K562 (cell line): Measurements from ENCODE around the gene PLIN5. TPM values are rescaled to one million over a fixed set of nuclear protein-coding genes. Genes with fewer than 3 reads are reported as not detected.

Source experiments
- ATAC-seq: fragments of 200-7000 bp; cut with Tn5 transposase; 3 replicates; pipeline ENCODE4 v1.9.1; 2020; ENCODE audit warnings: moderate library complexity
- BruUV-seq: library from RNA; stranded (reverse); fragments of 400-500 nt; replicated peaks from 2 replicates; lab custom pipeline; 2021; lab: Mats Ljungman, UMichigan
- CTCF ChIA-PET: fragments of 300-600 bp; formaldehyde crosslinking; extraction: SDS; loops from one replicate; lab custom pipeline; 2021; ENCODE audit warnings: low intra/inter-chr PET ratio; lab: Yijun Ruan, JAX
- POLR2A ChIA-PET: fragments of 300-600, 350-650 bp; sonication (Branson Sonifier 250); formaldehyde crosslinking; extraction: SDS; loops from one replicate; lab custom pipeline; 2021; ENCODE audit warnings: antibody characterized with exemption, inconsistent platforms; lab: Yijun Ruan, JAX
- DNase-seq, 4 experiments: peaks; one replicate each; pipeline versions ENCODE4 v3.0.0 to v3.0.0-alpha.2; 2011 to 2018; ENCODE audit warnings: low spot score in 3 of 4, mixed read lengths in 3 of 4; ENCODE audit errors: extremely low read depth in 1 of 4
- FAIRE-seq: peaks from 2 replicates; lab custom pipeline; 2011; peaks lifted over from hg19 to GRCh38; lab: Jason Lieb, UNC
- H2AFZ ChIP-seq: 2 replicates; pipeline ENCODE4 v1.6.0; 2011; ENCODE audit warnings: low read depth, low read length, control low read depth, inconsistent platforms
- H3K27ac ChIP-seq: fragments of 200-600 bp; 3 replicates; pipeline ENCODE4 v1.8.0; 2011; ENCODE audit warnings: low read depth, mild to moderate bottlenecking, control low read depth, inconsistent platforms, low read length, moderate library complexity, mixed read lengths; ENCODE audit errors: extremely low read depth
- H3K27me3 ChIP-seq, 2 experiments: fragments of 300-600 bp in 1 of 2; 2 replicates in 1 of 2; 3 replicates in 1 of 2; pipeline versions ENCODE4 v1.6.0 to v1.8.0; 2011; ENCODE audit warnings: inconsistent platforms in 2 of 2, low read length in 2 of 2, mild to moderate bottlenecking in 1 of 2, mixed read lengths in 1 of 2, moderate library complexity in 1 of 2; ENCODE audit not compliant: control insufficient read depth in 2 of 2, insufficient read depth in 2 of 2
- H3K36me3 ChIP-seq: fragments of 300-600 bp; 3 replicates; pipeline ENCODE4 v1.8.0; 2011; ENCODE audit warnings: mild to moderate bottlenecking, low read length, inconsistent platforms; ENCODE audit not compliant: control insufficient read depth, insufficient read depth
- H3K4me1 ChIP-seq, 2 experiments: fragments of 200-600 bp in 1 of 2; replicated peaks in 1 of 2; 2 replicates in 1 of 2; 3 replicates in 1 of 2; pipeline versions ENCODE4 v1.5.1 to v1.8.0; 2011; ENCODE audit warnings: inconsistent platforms in 2 of 2, low read length in 2 of 2, mild to moderate bottlenecking in 1 of 2, mixed read lengths in 1 of 2, moderate library complexity in 1 of 2; ENCODE audit not compliant: control insufficient read depth in 2 of 2, insufficient read depth in 2 of 2
- H3K4me2 ChIP-seq: 2 replicates; pipeline ENCODE4 v1.6.1; 2011; ENCODE audit warnings: low read length, control low read depth, inconsistent platforms, mixed read lengths; ENCODE audit not compliant: insufficient read depth
- H3K4me3 ChIP-seq: fragments of 200-600 bp; sonication (generic), shearing (Covaris generic); 2 replicates; pipeline ENCODE4 v1.5.1; 2016; ENCODE audit warnings: control low read depth, inconsistent platforms
- H3K79me2 ChIP-seq: fragments of 200-600 bp; 3 replicates; pipeline ENCODE4 v1.8.0; 2011; ENCODE audit warnings: low read length, inconsistent platforms; ENCODE audit not compliant: control insufficient read depth, insufficient read depth
- H3K9ac ChIP-seq, 2 experiments: 2 replicates each; pipeline versions ENCODE4 v1.6.0 to v1.6.1; 2011; ENCODE audit warnings: low read depth in 2 of 2, low read length in 2 of 2, control low read depth in 1 of 2, inconsistent platforms in 1 of 2, mild to moderate bottlenecking in 1 of 2, mixed read lengths in 1 of 2; ENCODE audit not compliant: insufficient read depth in 1 of 2
- H3K9me1 ChIP-seq: one replicate; pipeline ENCODE4 v1.6.0; 2011; ENCODE audit warnings: inconsistent platforms, mild to moderate bottlenecking, low read length, moderate library complexity; ENCODE audit not compliant: control insufficient read depth, insufficient read depth
- H3K9me3 ChIP-seq: replicated peaks from 2 replicates; pipeline ENCODE4 v1.5.1; 2011; ENCODE audit warnings: low read depth, low read length, inconsistent platforms; ENCODE audit not compliant: control insufficient read depth, insufficient read depth
- H4K20me1 ChIP-seq: replicated peaks from 2 replicates; pipeline ENCODE4 v1.6.1; 2011; ENCODE audit warnings: low read length, inconsistent platforms, mixed read lengths; ENCODE audit not compliant: control insufficient read depth, insufficient read depth
- DDX20 ChIP-seq: fragments of 450-650 bp; IDR thresholded peaks from 2 replicates; pipeline ENCODE4 v1.6.1; 2016; ENCODE audit warnings: missing genetic modification characterization, low read depth, mild to moderate bottlenecking, missing compliant biosample characterization, moderate library complexity
- ILK ChIP-seq: fragments of 450-650 bp; IDR thresholded peaks from 2 replicates; pipeline ENCODE4 v1.6.1; 2016; ENCODE audit warnings: missing genetic modification characterization, low read depth, mild to moderate bottlenecking, missing compliant biosample characterization, moderate library complexity, borderline replicate concordance
- KLF13 ChIP-seq: fragments of 450-650 bp; IDR thresholded peaks from 2 replicates; pipeline ENCODE4 v1.6.1; 2016; ENCODE audit warnings: missing genetic modification characterization, low read depth, mild to moderate bottlenecking, missing compliant biosample characterization, moderate library complexity, borderline replicate concordance
- MAFG ChIP-seq: fragments of 450-650 bp; conservative IDR thresholded peaks from 2 replicates; pipeline ENCODE4 v1.6.1; 2016; ENCODE audit warnings: missing genetic modification characterization, missing compliant biosample characterization
- ZBTB8A ChIP-seq: fragments of 450-650 bp; IDR thresholded peaks from 2 replicates; pipeline ENCODE4 v1.6.1; 2018; ENCODE audit warnings: mild to moderate bottlenecking, moderate library complexity; ENCODE audit not compliant: partially characterized antibody
- ZNF717 ChIP-seq: fragments of 250-450 bp; sonication (Bioruptor Pico); IDR thresholded peaks from 2 replicates; pipeline ENCODE4 v1.5.0; 2021
- WGBS: fragments of 100-300 bp; shearing (Covaris generic); methylation state at CpG from one replicate; pipeline ENCODE4 v1.1.6; 2016; ENCODE audit warnings: low coverage, mixed read lengths; ENCODE audit not compliant: insufficient coverage; ENCODE audit errors: missing lambda C conversion rate; 5-methylcytosine and 5-hydroxymethylcytosine counted together
- in situ Hi-C: fragments of 300-500 bp; cut with MboI; formaldehyde crosslinking; loops from 4 replicates; pipeline ENCODE4 v1.15.0; 2018; ENCODE audit warnings: inconsistent platforms, mixed read lengths
- intact Hi-C: fragments of 100-400 bp; cut with micrococcal nuclease; formaldehyde crosslinking; loops from 2 replicates; pipeline ENCODE4 v1.14.2; 2022
- polyA plus RNA-seq, 8 experiments: library from polyadenylated mRNA; depleted of rRNA in 4 of 8; stranded (reverse) in 5 of 8; unstranded in 3 of 8; fragments of >200 nt; fragmentation: Nextera tagmentation in 2 of 8; fragmentation: Illumina TruSeq in 1 of 8; extraction: Ambion mirVana in 2 of 8; extraction: Trizol in 1 of 8; gene quantifications; 2 replicates each; pipeline versions ENCODE4 v1.2.1 to v1.2.3, GENCODE V29; 2011 to 2014; ENCODE audit warnings: inconsistent platforms in 1 of 8, missing spikeins in 1 of 8
- total RNA-seq, 7 experiments: library from RNA; depleted of rRNA in 6 of 7; stranded (reverse); fragments of >200 nt in 6 of 7; fragmentation: Illumina TruSeq in 2 of 7; extraction: Trizol in 2 of 7; gene quantifications; 2 replicates each; pipeline versions ENCODE4 v1.2.1 to v1.2.3, GENCODE V29; 2011 to 2021; ENCODE audit warnings: low replicate concordance in 1 of 7
- TF ChIP-seq, protein P1 (sequence below): fragments of 450-650 bp; IDR thresholded peaks from 2 replicates; pipeline ENCODE4 v1.6.1; 2018; ENCODE audit not compliant: partially characterized antibody

Gene PLIN5
- total and polyA plus RNA-seq, 9 of the 15 experiments (the other 6 are each of a cell fraction or from before 2014, with no cell fraction given) = 0.04 to 1.3 (median 0.50) TPM

DNA sequence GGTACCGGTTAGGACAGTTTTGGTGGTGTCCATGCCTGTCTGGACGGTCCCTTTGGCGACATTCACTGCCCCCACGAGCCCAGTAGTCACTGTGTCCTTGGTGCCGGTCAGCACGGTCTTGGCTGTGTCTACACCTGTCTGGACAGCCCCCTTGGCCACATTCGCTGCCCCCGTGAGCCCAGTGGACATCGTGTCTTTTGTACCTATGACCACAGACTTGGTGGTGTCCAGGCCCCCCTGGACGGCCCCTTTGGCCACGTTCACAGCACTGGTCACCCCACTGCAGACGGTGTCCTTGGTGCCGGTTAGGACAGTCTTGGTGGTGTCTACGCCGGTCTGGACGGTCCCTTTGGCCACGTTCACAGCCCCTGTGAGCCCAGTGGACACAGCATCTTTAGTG is 23.0 kb downstream of the PLIN5 start:
- intact Hi-C loops (no loop called here), in situ Hi-C loops (no loop called here)
- no TSS peak for BruUV-seq
- Histone ChIP-seq H3K27ac (no peak overlapping the region), H3K4me2 (no peak overlapping the region), H3K27me3 (peaks cover 24 to 47% of the 10 kb centered on the region in 2 experiments; a peak in 4 of 5 replicates), H3K79me2 (no peaks in the 10 kb centered on the region), H3K9me3 (no peaks in the 10 kb centered on the region), H4K20me1 (no peaks in the 10 kb centered on the region), H3K9ac (peak overlapping the region in 1 of 2 experiments; percentile 64; a peak in 2 of 4 replicates), H3K9me1 (no peaks in the 10 kb centered on the region), H3K4me3 (no peak overlapping the region), H2AFZ (no peak overlapping the region), H3K36me3 (no peaks in the 10 kb centered on the region), H3K4me1 (peaks cover 0 to 34% of the 10 kb centered on the region in 2 experiments; a peak in 2 of 5 replicates)
- POLR2A ChIA-PET = no interaction called here
- CTCF ChIA-PET = no interaction called here
- peak; percentile 60 for FAIRE-seq
- no peak for ATAC-seq
- WGBS = 7% methylated on average over 16 of the region's 17 CpGs
- DNase-seq = no peak
- TF ChIP-seq ZNF717 = no peak
- TF ChIP-seq, protein P1, sequence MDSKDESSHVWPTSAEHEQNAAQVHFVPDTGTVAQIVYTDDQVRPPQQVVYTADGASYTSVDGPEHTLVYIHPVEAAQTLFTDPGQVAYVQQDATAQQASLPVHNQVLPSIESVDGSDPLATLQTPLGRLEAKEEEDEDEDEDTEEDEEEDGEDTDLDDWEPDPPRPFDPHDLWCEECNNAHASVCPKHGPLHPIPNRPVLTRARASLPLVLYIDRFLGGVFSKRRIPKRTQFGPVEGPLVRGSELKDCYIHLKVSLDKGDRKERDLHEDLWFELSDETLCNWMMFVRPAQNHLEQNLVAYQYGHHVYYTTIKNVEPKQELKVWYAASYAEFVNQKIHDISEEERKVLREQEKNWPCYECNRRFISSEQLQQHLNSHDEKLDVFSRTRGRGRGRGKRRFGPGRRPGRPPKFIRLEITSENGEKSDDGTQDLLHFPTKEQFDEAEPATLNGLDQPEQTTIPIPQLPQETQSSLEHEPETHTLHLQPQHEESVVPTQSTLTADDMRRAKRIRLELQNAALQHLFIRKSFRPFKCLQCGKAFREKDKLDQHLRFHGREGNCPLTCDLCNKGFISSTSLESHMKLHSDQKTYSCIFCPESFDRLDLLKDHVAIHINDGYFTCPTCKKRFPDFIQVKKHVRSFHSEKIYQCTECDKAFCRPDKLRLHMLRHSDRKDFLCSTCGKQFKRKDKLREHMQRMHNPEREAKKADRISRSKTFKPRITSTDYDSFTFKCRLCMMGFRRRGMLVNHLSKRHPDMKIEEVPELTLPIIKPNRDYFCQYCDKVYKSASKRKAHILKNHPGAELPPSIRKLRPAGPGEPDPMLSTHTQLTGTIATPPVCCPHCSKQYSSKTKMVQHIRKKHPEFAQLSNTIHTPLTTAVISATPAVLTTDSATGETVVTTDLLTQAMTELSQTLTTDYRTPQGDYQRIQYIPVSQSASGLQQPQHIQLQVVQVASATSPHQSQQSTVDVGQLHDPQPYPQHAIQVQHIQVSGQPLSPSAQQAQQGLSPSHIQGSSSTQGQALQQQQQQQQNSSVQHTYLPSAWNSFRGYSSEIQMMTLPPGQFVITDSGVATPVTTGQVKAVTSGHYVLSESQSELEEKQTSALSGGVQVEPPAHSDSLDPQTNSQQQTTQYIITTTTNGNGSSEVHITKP = no peak
- TF ChIP-seq KLF13 = no peak
- no peak for TF ChIP-seq ZBTB8A
- TF ChIP-seq ILK (tag) = no peak
- TF ChIP-seq DDX20 = no peak
- TF ChIP-seq MAFG (tag) = no peak
